T-helper 22 cell (primary cell): ENCODE measurements around the gene KCNMA1.

ENCODE experiments used
- DNase-seq: peaks from one replicate; pipeline ENCODE4 v3.0.0-alpha.2; 2020; ENCODE audit warnings: low read depth

KCNMA1 gene

DNA sequence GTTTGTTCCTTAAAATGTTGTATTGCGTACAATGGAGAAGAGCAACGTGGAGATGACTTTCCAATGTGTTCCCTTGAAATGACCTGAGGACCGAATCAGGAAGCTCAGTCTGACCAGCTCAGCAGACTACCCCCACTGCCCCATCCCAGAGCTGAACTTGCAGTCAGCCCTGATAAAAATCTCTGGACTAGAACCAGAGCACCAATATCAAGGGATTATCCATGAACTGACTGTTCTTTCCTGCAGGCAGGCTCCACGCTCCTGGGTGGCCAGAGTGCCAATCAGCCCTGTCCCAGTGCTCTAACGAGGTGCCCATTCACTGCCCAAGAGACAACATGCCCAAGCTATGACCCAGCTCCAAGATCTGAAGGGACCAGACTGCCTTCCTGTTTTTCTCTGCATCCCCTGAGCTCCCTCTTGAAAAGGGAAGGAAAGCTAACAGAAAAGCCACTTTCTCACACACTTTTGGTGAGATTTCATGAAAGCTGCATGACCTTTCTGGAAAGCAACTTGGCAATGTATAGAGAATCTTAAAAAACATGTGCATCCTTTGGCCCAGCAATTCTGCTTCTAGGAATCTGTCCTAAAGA, 130.2 kb downstream of the KCNMA1 start:
- DNase-seq: no peak

DNA sequence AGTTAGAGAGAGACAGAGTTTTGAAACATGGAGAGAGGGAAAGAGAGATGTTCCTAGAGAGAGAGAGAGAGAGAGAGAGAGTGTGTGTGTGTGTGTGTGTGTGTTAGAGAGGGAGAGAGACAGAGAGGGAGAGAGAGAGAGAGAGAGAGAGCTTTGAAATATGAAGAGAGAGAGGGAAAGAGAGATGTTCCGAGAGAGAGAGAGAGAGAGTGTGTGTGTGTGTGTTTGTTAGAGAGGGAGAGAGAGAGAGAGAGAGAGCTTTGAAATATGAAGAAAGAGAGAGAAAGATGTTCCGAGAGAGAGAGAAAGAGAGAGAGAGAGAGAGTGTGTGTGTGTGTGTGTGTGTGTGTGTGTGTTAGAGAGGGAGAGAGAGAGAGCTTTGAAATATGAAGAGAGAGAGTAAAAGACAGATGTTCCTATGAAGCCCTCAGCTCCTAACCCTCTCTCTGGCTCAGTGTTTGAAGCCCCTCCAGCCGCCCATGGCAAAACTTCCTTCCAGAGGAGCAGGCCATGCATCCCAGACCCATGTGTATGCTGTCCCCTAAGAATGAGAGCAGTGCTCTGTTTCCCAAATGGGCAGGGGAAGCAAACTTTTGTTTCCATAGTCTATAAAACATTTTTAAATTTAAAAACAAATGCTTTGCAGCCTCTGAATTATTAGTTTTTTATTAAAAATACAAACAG, 130.9 kb downstream of the KCNMA1 start:
- DNase-seq: no peak

DNA sequence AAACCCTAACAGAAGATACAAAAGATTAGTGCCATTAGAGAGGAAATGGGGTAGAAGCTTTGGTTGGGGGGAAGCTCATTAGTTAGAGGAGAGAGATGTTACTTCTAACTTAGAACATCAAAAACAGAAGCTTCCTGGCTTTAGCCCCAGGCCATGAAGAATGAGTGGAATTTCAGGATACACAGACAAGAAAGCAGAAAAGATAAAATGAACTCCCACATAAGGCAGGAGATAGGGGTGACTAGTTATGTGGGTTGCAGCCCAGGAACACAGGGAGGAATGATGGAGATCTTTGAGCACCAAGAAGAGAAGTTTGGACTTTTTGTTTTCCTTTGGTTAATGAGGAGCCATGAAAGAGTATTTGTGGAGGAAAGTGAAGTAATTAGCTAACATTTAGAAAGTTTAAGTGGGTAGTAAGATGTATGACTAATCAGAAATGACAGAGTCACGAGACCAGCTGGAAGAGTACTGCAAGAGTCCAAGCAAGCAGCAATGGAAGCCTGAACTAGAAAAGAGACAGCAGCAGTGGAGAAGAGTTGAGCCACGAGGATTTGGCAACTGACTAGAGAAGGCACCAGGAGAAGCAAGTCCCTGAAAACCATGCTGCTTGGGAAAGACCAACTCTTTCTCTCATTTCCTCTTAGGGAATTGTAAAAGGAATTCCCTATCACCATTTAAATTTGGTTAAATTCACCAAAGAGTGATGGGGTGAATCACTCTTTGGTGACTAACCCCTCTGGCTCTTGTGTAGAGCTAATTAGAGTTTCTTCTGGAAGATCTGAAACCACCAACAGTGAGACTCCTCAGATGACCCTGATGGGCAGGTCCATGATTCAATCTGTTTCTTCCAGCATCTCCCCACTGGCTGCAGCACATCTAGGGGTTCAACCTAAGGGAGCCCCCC, 131.9 kb downstream of the KCNMA1 start:
- no peak for DNase-seq

DNA sequence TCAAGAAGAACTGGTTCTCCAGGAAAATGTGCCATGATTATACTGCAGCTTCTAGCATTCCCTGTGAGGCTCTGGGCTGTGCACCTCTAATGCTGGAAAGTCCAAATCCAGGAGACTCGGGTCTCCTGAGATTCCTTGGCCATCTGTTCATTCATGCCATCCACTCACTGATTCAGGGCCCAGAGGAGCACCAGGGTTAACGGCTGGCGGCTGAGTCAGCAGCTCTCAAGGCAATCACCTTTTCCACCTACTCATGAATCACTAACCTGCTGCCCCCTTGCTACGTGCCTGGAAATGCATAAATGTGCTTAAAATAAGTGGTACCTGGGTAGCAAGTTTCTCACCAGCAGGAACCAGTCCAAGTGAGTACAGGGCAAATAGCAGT, 132.7 kb downstream of the KCNMA1 start:
- no peak for DNase-seq

DNA sequence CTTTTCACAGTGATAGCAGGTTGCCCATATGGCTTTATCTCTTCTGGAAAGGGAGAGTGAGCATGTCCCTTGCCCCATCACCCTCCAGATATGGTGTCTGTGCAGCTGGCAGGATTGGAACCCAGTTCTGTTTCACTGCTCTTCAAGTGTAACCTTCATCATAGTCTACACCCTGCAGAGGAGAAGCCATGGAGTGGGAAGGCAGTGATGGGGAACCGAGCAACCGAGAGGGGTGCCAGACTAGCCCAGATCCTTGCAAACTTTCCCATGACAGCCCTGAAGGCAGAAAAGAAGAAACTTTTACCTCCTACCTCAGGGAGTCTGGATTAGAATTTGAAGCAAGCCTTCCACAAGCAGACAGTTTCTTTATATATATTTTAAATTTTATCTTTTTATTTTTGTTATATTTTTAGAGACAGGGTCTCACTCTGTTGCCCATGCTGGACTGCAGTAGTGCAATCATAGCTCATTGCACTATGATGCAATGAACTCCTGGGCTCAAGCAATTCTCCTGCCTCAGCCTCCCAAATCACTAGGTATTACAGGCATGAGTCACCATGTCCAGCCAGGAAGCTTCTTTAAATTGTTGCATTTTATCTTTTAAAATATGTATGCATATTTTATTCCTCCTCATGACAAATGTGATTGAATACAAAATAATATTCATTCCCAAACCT, 133.3 kb downstream of the KCNMA1 start:
- DNase-seq: no peak

DNA sequence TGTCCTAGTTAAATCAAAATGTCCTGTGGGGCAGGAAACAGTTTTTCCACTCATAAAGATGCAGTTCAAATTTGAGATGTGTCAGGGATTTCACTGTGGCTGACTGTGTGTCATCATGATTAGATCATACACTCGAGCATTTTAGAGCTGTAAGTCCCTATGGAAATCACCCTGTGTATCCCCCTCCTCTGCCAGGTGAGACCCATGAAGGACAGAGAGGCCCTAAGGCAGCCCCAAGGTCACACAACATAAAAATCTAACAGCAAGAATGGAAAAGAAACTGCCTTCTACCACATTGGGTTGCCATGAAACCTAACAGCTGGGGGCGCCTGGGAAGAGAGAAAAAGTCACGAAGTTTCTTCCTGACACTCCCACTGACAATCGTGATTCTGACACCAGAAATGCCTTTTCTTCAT, 135.8 kb downstream of the KCNMA1 start:
- DNase-seq: no peak

DNA sequence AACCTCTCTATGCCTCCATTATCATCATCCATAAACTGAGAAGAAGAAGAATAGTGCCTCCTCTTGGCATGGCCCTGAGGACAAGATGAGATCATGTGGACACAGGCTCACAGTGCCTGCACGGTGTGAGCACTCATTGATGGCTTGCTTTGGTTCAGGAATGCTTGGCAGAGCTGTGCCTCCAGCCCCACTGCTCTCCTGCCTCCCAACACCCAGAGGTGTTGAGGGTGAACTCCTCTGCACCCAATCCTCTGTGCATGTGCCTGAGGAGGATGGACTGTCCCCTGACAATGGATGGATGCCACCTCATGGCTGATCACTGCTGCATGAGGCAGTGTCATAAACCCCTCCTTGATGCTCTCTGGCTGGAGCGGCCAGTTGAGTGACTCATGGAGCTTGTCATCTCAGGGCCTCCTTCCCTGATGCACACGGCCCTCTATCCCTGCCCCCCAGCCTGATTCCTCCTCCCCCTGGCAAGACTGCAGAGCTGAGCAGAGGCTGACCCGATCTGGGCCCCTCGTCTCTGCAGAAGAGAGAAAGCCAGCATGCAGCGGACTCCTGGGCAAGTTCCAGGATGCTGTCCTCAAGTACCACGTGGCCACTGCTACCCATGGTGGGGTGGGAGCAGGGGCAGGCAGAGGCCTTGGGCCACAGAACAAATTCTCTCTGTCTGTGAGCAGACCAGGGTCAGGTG, 136.3 kb downstream of the KCNMA1 start:
- DNase-seq: no peak

DNA sequence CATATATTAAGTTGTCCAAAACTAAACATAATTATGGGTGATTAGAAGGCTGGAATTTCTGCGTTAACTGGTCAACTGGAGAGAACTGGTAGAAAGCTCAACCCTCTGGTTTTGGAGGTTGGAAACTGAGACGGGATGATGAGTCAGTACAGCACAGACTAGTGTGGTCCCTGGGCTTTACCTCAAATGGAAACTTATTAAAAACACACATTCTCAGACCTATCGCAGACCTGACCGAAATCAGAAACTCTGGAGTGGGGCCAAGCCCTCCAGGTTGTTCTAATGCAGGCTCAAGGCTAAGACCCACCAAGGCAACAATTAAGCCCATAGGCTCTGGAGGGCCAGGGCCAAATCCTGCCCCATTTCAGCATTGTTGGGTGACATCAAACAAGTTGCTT, 136.9 kb downstream of the KCNMA1 start:
- DNase-seq: no peak

DNA sequence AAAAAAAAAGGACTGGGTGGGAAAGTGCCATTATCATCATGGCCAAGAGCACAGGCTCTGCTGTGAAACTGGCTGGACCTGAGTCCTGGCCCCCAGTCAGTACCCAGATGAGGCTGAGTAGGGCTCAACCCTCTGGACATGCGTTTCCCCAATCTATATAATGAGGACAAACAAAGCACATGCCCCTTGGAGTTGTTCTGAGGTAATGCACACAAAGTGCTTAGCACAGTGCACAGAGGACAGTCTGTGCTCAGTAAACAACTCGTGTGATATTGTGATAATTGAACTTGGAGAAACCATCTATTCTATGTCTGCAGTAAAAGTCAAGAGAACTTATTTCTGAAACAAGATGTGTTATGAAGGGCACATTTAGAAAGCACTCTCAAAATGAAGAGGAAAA, 138.8 kb downstream of the KCNMA1 start:
- DNase-seq: no peak

DNA sequence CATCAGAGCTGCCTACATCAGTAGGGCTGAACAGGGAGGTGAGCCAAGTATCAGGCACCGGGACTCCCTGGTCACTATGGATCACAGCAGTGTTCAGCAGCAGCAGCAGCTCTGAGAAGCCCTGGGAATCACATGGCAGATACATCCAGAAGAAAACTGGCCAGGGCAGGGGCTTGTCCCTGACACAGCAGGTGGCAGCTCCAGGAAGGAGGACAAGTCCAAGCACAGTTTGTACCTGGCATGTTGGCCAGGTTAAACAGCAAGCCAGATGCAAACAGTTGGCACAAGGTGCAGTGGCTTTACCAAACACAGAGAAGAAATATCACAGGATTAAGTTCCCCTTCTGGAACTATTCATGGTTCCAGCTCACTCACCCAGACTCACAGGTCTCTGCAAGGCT, 139.4 kb downstream of the KCNMA1 start:
- no peak for DNase-seq

DNA sequence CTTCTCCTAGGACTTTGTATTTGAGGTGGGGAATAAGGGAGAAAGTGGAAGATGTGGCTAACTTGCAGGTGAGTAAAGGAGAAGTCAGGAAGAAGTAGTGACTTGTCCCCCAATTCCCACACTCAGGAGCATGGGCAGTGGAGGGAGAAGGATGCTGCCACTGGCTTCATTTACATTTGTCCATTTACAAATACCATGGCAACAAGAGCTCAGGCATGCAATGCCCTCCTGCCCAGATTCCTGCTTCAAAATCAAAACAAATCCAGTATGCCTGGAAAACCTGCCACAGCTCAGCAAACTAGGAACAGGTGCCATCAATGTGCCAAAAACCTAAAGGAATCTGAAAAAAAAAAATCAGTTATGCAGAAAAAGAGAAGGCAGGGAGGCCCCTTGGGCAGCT, 139.9 kb downstream of the KCNMA1 start:
- DNase-seq: no peak

DNA sequence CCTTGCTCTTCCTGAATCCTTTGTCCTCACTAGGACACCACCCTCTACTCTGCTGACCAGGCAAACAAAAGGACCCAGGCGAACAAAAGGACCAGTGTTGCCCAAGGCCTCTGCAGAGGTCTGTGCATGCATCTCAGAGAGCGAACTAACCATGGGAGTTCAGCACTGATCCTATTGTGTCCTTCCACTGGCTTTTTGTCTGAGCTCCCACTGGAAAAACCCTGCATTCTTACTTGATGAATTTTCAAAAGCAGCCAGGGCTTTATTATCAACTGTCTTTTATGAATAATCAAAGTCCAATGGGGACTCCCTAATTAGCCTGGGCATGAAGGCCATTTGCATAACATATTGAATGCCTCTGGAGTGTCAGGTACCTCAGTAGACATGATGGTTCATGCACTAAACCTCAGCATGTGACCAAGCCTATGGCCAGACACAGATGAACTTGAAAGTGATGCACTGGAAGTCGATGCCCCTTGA, 140.6 kb downstream of the KCNMA1 start:
- DNase-seq: no peak

DNA sequence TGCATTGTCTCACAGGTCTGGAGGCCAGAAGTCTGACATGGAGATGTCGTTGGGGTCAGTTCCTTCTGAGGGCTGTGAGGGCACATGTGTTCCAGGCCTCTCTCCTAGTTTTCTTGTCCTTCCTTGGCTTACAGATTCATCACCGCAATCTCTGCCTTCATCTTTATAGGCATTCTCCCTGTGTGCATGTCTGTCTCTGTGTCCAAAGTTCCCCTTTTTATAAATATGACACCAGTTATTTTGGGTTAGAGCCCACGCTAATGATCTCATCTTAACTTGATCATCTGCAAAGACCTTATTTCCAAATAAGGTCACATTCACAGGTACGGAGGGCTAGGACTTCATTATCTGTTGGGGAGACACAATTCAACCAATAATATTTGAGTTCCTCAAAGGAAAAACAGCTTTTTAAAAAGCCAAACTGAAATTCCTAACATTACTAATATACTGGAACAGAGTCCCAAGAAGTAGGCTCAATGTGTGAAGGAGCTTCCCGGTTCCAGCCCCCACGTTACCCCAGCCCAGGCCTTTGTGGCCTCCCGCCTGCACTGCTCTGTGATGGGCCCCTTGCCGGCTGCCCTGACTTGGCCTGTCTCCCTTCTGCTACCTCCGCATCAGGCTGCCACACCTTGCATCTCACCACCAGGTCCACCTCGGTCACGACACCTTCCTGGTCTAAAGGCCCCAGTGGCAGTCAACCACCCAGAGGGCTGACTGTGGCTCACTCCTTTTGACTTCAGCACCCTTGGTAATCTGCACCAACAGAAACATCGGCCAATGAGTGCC, 142.7 kb downstream of the KCNMA1 start:
- no peak for DNase-seq

DNA sequence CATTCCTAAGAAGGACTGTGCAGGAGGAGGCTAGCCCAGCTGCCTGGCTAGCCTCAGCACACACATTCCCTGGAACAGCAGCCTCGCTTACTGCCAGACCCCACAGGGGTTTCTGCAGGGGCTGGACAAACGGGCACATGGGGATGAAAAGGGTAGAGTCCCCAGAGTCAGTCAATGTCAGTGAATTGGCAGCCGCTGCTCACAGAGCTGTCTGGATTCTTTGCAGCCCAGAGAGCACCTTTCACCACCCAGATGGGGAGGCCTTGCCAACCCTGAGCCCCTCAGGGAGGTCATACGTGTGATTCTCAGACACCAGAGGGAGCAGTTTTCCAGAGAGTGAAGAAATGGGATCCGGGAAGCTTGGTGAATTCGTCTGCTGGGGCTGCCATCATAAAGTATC, 143.3 kb downstream of the KCNMA1 start:
- DNase-seq: no peak

DNA sequence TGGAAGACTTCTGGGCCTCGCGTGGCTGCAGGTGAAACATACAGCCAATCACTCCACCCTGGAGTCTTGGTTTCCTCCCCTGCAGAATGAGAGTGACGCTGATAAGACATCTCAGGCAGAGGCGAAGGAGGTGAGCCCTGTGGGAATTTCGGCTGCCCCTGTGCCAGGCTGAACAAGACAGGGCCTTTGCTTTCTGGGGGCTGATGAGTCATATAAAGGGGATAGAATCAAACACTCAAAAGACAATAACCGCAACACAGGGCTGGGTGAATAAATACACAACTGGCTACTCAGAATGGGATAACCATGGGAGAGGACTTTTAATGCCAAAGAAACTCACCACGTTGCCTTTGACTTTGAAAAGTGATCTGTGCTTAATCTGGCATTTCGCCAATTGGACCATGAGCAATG, 143.8 kb downstream of the KCNMA1 start:
- DNase-seq: no peak

DNA sequence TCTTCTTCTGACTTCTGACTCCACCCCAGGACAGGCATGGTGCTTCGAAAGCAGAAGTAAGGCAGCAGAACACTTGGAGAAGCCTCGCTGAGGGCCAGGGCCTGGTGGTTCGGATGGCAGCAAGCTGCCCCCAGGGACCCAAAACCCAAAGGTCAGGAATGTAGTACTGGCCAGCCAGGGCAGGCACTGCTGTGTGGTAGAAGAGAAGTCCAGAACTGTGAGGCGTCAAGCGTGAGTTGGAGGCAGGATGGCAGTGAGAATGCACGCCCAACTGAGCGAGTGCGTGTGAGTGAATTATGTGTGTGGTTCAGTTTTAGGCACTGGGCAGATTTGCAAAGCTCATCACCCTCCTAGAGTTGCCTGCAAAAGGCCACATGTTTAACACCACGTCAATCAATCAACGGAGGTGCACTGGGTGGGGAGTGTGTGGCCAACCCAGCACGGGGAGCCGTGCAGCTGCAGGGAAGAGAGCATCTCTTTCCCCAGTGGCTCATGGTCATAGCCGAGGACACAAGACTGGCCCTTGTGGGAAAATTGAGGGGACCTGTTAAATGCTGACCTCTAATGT, 144.3 kb downstream of the KCNMA1 start:
- DNase-seq: no peak

DNA sequence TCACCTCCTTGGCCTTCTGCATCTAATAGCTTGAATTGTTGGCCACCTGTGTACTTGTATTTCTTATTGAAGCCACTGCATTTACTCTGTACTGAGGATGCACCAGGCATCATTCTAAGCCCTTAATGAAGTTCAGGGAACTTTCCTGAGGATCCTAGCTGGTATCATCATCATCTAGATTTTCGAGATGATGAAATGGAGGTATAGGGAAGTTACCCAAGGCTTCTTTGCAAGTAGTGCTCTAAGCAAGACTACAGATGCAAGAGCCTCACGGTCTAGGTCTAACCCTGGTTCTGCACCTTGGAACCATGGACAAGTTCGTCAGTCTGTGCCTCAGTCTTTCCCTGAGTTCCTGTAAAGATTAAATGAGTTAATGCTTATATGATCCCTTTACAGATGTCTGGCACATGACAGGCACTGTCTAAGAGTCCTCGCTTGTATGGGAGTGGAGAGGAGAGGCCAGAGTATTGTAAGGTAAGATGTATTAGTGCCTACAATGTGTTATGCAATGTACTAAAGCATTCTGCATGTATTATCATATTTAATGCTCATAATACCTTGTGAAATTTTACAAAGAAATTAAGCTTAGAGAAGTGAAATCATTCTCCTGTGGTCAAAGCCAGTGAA, 145.1 kb downstream of the KCNMA1 start:
- DNase-seq: no peak

DNA sequence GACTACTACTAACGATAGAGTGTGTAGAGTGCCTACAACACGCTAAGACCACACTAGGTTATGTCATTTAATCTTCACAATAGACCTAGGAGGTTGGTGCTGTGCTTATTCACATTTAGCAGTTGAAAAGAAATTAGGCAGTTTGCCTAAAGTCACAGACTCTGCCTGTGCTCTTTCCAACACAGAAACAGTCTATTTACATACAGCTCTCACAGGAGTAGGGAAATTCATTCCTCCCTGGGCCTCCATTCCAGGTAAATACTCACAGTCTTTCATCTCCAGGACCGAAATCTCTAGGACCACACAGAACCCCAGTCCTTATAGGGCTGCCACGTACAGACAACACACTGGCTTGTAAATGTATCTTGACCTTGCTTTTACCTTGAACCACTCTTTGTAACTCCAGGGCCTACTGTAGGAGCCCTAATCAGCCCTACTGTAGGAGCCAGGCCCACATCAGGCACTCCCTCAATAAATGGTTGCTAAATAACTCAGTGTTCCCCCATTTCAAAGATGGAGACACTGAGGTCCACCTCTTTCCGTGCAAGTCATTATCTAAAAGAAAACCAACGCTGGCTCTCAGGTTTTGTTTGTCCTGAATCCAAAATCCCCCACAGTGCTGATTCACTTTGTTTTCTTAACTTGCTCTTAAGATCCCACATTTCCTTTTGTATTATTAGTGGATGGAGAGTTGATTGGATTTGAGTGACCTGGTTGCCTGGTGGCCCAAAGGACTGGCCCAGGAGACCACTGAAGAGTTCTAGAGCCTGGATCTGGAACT, 146.9 kb downstream of the KCNMA1 start:
- no peak for DNase-seq

DNA sequence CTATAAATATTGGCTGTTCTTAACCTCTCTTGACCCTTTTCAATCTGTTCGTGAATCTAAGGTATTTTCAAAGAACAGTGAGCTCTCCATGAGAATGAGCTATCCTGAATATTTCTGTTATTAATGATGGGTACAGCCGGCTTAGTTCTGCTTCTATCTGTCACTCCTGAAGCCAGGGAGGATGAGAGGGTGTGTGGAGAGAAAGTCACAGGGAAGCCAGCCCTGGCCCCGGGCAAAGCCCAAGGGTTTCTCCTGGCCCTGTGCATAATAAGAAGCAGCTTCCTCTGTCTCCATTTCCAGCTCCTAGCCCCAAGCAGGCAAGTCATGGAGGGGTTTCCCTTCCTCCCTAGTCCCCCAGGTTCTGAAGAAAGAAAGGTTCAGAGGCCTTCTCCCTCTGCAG, 151.1 kb downstream of the KCNMA1 start:
- DNase-seq: no peak
